ENCODE data around the gene RHOV. TPM values are rescaled to one million over a fixed set of nuclear protein-coding genes. Genes with fewer than 3 reads are reported as not detected.

The RHOV gene
- polyA plus RNA-seq, 1 donor from 2014 or later = 2.8 TPM

DNA sequence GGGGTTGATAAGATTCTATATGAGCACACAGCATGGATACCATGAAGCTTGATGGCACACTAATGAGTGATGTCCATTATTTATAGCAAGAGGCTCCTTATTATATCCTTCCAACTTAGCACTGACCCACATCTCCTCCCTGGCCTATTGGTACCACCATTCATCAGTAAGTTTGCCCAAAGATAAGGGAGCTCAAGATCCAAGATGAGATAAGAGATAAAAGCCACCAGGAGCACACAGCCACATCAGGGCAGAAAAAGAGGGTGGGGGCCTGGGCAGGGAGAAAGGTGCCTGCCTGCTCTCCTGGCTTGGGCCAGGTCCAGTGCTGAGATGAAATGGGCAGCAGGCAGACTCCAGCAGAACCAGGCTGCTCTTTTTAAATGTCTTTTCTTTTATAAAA, 41.1 kb downstream of the RHOV start:
- TF ChIP-seq EP300 (conservative IDR thresholded peaks at IDR 0.05; ENCODE audit: poor library complexity, severe bottlenecking) (no peak), SMC3 (conservative IDR thresholded peaks at IDR 0.05; ENCODE audit: poor library complexity) (no peak), POLR2AphosphoS5 (IDR thresholded peaks at IDR 0.05) (no peak), TAF1 (IDR thresholded peaks at IDR 0.05; ENCODE audit: low read depth) (no peak), RAD21 (conservative IDR thresholded peaks at IDR 0.05) (no peak), MXI1 (conservative IDR thresholded peaks at IDR 0.05; ENCODE audit: poor library complexity, severe bottlenecking) (no peak), EZH2 (IDR thresholded peaks at IDR 0.05; ENCODE audit: borderline replicate concordance, insufficient read depth, low read length, poor library complexity, severe bottlenecking) (no peak)
- TF ChIP-seq, protein P1, sequence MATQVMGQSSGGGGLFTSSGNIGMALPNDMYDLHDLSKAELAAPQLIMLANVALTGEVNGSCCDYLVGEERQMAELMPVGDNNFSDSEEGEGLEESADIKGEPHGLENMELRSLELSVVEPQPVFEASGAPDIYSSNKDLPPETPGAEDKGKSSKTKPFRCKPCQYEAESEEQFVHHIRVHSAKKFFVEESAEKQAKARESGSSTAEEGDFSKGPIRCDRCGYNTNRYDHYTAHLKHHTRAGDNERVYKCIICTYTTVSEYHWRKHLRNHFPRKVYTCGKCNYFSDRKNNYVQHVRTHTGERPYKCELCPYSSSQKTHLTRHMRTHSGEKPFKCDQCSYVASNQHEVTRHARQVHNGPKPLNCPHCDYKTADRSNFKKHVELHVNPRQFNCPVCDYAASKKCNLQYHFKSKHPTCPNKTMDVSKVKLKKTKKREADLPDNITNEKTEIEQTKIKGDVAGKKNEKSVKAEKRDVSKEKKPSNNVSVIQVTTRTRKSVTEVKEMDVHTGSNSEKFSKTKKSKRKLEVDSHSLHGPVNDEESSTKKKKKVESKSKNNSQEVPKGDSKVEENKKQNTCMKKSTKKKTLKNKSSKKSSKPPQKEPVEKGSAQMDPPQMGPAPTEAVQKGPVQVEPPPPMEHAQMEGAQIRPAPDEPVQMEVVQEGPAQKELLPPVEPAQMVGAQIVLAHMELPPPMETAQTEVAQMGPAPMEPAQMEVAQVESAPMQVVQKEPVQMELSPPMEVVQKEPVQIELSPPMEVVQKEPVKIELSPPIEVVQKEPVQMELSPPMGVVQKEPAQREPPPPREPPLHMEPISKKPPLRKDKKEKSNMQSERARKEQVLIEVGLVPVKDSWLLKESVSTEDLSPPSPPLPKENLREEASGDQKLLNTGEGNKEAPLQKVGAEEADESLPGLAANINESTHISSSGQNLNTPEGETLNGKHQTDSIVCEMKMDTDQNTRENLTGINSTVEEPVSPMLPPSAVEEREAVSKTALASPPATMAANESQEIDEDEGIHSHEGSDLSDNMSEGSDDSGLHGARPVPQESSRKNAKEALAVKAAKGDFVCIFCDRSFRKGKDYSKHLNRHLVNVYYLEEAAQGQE (IDR thresholded peaks at IDR 0.05; ENCODE audit: borderline replicate concordance) = no peak
- TF ChIP-seq, protein P2, sequence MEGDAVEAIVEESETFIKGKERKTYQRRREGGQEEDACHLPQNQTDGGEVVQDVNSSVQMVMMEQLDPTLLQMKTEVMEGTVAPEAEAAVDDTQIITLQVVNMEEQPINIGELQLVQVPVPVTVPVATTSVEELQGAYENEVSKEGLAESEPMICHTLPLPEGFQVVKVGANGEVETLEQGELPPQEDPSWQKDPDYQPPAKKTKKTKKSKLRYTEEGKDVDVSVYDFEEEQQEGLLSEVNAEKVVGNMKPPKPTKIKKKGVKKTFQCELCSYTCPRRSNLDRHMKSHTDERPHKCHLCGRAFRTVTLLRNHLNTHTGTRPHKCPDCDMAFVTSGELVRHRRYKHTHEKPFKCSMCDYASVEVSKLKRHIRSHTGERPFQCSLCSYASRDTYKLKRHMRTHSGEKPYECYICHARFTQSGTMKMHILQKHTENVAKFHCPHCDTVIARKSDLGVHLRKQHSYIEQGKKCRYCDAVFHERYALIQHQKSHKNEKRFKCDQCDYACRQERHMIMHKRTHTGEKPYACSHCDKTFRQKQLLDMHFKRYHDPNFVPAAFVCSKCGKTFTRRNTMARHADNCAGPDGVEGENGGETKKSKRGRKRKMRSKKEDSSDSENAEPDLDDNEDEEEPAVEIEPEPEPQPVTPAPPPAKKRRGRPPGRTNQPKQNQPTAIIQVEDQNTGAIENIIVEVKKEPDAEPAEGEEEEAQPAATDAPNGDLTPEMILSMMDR (IDR thresholded peaks at IDR 0.05; ENCODE audit: poor library complexity, severe bottlenecking) = no peak
- H3K27ac ChIP-seq (ENCODE audit: low read length) = no peak overlapping the region
- H3K79me2 ChIP-seq (replicated peaks; ENCODE audit: insufficient read depth, low read length) = no peaks in the 10 kb centered on the region
- H3K9me2 ChIP-seq (ENCODE audit: insufficient read depth, low read length) = no peaks in the 10 kb centered on the region
- no peaks in the 10 kb centered on the region for H4K20me1 ChIP-seq (ENCODE audit: insufficient read depth)
- H3K36me3 ChIP-seq (ENCODE audit: insufficient read depth, low read length) = no peaks in the 10 kb centered on the region
- no peak overlapping the region for H2AFZ ChIP-seq (ENCODE audit: low read depth, low read length)
- no peaks in the 10 kb centered on the region for H3K9me3 ChIP-seq (ENCODE audit: low read length)
- H3F3A ChIP-seq (ENCODE audit: insufficient read depth, low read length, poor library complexity, severe bottlenecking) = no peaks in the 10 kb centered on the region
- H3K27me3 ChIP-seq (ENCODE audit: insufficient read depth, low read depth, low read length) = no peaks in the 10 kb centered on the region
- H3K4me3 ChIP-seq (ENCODE audit: low read length) = no peak overlapping the region
- H3K9ac ChIP-seq (ENCODE audit: low read length) = no peak overlapping the region
- H3K4me2 ChIP-seq (ENCODE audit: low read length) = no peak overlapping the region

- Histone ChIP-seq H3K27ac (ENCODE audit: low read length) (no peak overlapping the region), H3K9me3 (ENCODE audit: low read length) (no peaks in the 10 kb centered on the region), H3K9me2 (ENCODE audit: insufficient read depth, low read length) (no peaks in the 10 kb centered on the region), H3K4me2 (ENCODE audit: low read length) (no peak overlapping the region), H3F3A (ENCODE audit: insufficient read depth, low read length, poor library complexity, severe bottlenecking) (no peaks in the 10 kb centered on the region), H3K4me3 (ENCODE audit: low read length) (no peak overlapping the region), H3K36me3 (ENCODE audit: insufficient read depth, low read length) (no peaks in the 10 kb centered on the region), H4K20me1 (ENCODE audit: insufficient read depth) (no peaks in the 10 kb centered on the region), H3K27me3 (ENCODE audit: insufficient read depth, low read depth, low read length) (no peaks in the 10 kb centered on the region), H3K9ac (ENCODE audit: low read length) (no peak overlapping the region), H3K79me2 (replicated peaks; ENCODE audit: insufficient read depth, low read length) (no peaks in the 10 kb centered on the region), H2AFZ (ENCODE audit: low read depth, low read length) (no peak overlapping the region)
- TF ChIP-seq EZH2 (IDR thresholded peaks at IDR 0.05; ENCODE audit: borderline replicate concordance, insufficient read depth, low read length, poor library complexity, severe bottlenecking) (no peak), TAF1 (IDR thresholded peaks at IDR 0.05; ENCODE audit: low read depth) (no peak), POLR2AphosphoS5 (IDR thresholded peaks at IDR 0.05) (no peak), MXI1 (conservative IDR thresholded peaks at IDR 0.05; ENCODE audit: poor library complexity, severe bottlenecking) (no peak), SMC3 (conservative IDR thresholded peaks at IDR 0.05; ENCODE audit: poor library complexity) (no peak), EP300 (conservative IDR thresholded peaks at IDR 0.05; ENCODE audit: poor library complexity, severe bottlenecking) (no peak), RAD21 (conservative IDR thresholded peaks at IDR 0.05) (no peak)
- TF ChIP-seq, protein P1 (IDR thresholded peaks at IDR 0.05; ENCODE audit: borderline replicate concordance) = no peak
- TF ChIP-seq, protein P2 (IDR thresholded peaks at IDR 0.05; ENCODE audit: poor library complexity, severe bottlenecking) = no peak
Measured at GRCh38 chr15:40831861-40832260, 42.2 kb downstream of the RHOV start.
